Transverse colon (tissue), 4 donors: ENCODE results near the gene ACP3. TPM values are rescaled to one million over a fixed set of nuclear protein-coding genes. Genes with fewer than 3 reads are reported as not detected.
A peak's percentile ranks its signal among the peaks of the same experiment; 100 is the strongest.

Experiments
- DNase-seq: peaks from one replicate; pipeline ENCODE4 v3.0.0-alpha.2; 2019
- H3K27ac ChIP-seq, 4 donors: fragments of 200-600 bp; sonication (generic); 2 replicates each; pipeline ENCODE4 v1.5.1; 2016 to 2018; ENCODE audit warnings: inconsistent platforms in 4 of 4
- H3K27me3 ChIP-seq: fragments of 200-600 bp; sonication (generic); 2 replicates; pipeline ENCODE4 v1.5.1; 2017; ENCODE audit warnings: inconsistent platforms
- H3K36me3 ChIP-seq, 4 donors: fragments of 200-600 bp; sonication (generic); 2 replicates each; pipeline ENCODE4 v1.5.1; 2017 to 2019; ENCODE audit warnings: inconsistent platforms in 4 of 4
- H3K4me1 ChIP-seq, 4 donors: fragments of 200-600 bp; sonication (generic); 2 replicates each; pipeline ENCODE4 v1.5.1; 2017 to 2020; ENCODE audit warnings: inconsistent platforms in 4 of 4
- H3K4me3 ChIP-seq, 4 donors: fragments of 200-600 bp; sonication (generic); 1 replicate in 1 of 4; 2 replicates in 3 of 4; pipeline versions ENCODE4 v1.5.1 to v1.6.1; 2017 to 2019; ENCODE audit warnings: inconsistent platforms in 4 of 4
- H3K9me3 ChIP-seq, 2 donors: fragments of 200-600 bp; sonication (generic); 2 replicates each; pipeline ENCODE4 v1.5.1; 2017 to 2019; ENCODE audit warnings: inconsistent platforms in 2 of 2
- CTCF ChIP-seq, 5 experiments: fragments of 200-600 bp in 3 of 5; fragments of 450-650 bp in 2 of 5; sonication (generic) in 3 of 5; IDR thresholded peaks; 1 replicate in 2 of 5; 2 replicates in 3 of 5; pipeline ENCODE4 v1.5.1; 2016 to 2017; ENCODE audit warnings: antibody characterized with exemption in 5 of 5, inconsistent platforms in 3 of 5, mild to moderate bottlenecking in 2 of 5, moderate library complexity in 1 of 5
- EP300 ChIP-seq: sonication (generic); formaldehyde crosslinking; IDR thresholded peaks from one replicate; pipeline ENCODE4 v1.6.1; 2017; ENCODE audit warnings: antibody characterized with exemption, low read depth
- POLR2A ChIP-seq: fragments of 450-650 bp; IDR thresholded peaks from one replicate; pipeline ENCODE4 v1.6.1; 2016; ENCODE audit warnings: antibody characterized with exemption, mild to moderate bottlenecking, moderate library complexity
- POLR2AphosphoS5 ChIP-seq, 3 donors: sonication (generic); formaldehyde crosslinking; IDR thresholded peaks; one replicate each; pipeline ENCODE4 v1.6.1; 2016; ENCODE audit warnings: antibody characterized with exemption in 3 of 3
- WGBS, 2 donors: methylation state at CpG; one replicate each; pipeline ENCODE4 v1.1.5; 2018; ENCODE audit warnings: low coverage in 1 of 2; 5-methylcytosine and 5-hydroxymethylcytosine counted together
- in situ Hi-C, 4 donors: fragments of 200-750 bp; cut with MboI; loops; one replicate each; pipeline versions ENCODE4 v1.15.0 to v1.15.1; 2017; ENCODE audit warnings: low sequenced_read_pairs in 3 of 4, low pct_ligation_motif_present in 1 of 4, low pct_unique_long_range_greater_than_20kb in 1 of 4
- intact Hi-C: fragments of 100-400 bp; cut with DNase I; formaldehyde crosslinking; loops from one replicate; pipeline ENCODE4 v1.15.1; 2023; ENCODE audit warnings: low total_unique reads
- total RNA-seq, 4 donors: library from RNA; depleted of rRNA; stranded (reverse); fragments of >200 nt; gene quantifications; one replicate each; pipeline ENCODE4 v1.1.0, GENCODE V29; 2016

The ACP3 gene
- total RNA-seq, 4 donors from 2014 or later: 3.4 to 22.7 (median 7.6) TPM

DNA sequence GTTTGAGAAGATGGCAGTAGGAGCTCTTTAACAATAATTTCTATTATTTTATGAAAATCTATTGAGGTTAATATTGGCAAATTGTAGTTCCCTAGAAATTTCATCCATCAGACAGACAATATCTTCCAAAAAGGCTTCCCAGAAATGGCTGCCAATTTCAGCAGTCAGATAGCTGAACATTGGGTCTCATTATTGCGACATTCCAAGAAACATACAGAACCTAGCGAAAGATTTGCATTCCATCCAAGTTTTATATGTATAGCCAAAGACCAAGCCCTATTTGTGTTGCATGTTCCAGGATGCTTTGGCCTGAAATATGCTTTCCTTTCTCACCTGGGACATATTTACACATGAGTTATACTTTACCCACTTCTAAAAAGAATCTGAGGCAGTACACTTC, 24.5 kb downstream of the ACP3 start:
- DNase-seq: no peak
- H3K27ac ChIP-seq: no peak overlapping the region
- H3K9me3 ChIP-seq: no peaks in the 10 kb centered on the region
- no peak overlapping the region for H3K4me3 ChIP-seq
- H3K36me3 ChIP-seq: no peaks in the 10 kb centered on the region
- in situ Hi-C loops (loop anchor here in 2 of 4 donors (10.0 kb wide), 1 partner anchor 87 kb away; no protein-coding TSS in a partner anchor), intact Hi-C loops (no loop called here)
- no peaks in the 10 kb centered on the region for H3K27me3 ChIP-seq
- H3K4me1 ChIP-seq: peaks cover 0 to 10% (median 0%) of the 10 kb centered on the region in 4 donors
- no peak for TF ChIP-seq POLR2AphosphoS5 (IDR thresholded peaks at IDR 0.05)
- TF ChIP-seq POLR2A: no peak
- TF ChIP-seq CTCF (IDR thresholded peaks at IDR 0.05): no peak
- no peak for TF ChIP-seq EP300
- WGBS, 2 donors: 81 to 84% methylated on average over 2 of the region's 2 CpGs

- Histone ChIP-seq H3K4me3 (no peak overlapping the region), H3K27ac (no peak overlapping the region), H3K9me3 (no peaks in the 10 kb centered on the region), H3K27me3 (no peaks in the 10 kb centered on the region), H3K36me3 (no peaks in the 10 kb centered on the region), H3K4me1 (peaks cover 0 to 10% (median 0%) of the 10 kb centered on the region in 4 donors)
- 71 to 77% methylated on average over 5 of the region's 5 CpGs for WGBS, 2 donors
- TF ChIP-seq POLR2AphosphoS5 (IDR thresholded peaks at IDR 0.05) (no peak), POLR2A (no peak), CTCF (IDR thresholded peaks at IDR 0.05) (no peak), EP300 (no peak)
- no peak for DNase-seq
- in situ Hi-C loops: loop anchor here in 2 of 4 donors (10.0 kb wide), 1 partner anchor 87 kb away; no protein-coding TSS in a partner anchor
- intact Hi-C loops: no loop called here
Observed at GRCh38 chr3:132342183-132342582, 25.0 kb downstream of the ACP3 start.

DNA sequence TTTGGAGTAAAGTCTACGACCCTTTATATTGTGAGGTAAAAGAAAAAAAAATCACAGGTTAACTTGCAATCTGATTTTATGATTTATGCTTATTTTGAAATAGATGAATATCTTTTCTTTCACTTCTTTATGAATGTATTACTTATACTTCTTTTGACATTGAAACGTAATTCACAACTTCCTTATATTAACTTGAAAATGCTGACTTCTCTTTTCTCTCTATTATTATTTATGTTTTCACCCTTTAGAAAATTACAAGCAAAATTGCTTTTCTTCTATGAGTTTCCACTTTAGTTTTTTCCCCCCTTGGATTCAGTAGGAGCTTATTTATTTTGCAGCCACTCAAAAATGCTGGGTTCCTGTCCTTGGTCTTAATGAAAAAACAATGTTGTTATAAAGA, 25.4 kb downstream of the ACP3 start:
- H3K27me3 ChIP-seq: no peaks in the 10 kb centered on the region
- in situ Hi-C loops: loop anchor here in 2 of 4 donors (10.0 kb wide), 1 partner anchor 88 kb away; no protein-coding TSS in a partner anchor
- TF ChIP-seq POLR2A: no peak
- TF ChIP-seq EP300: no peak
- TF ChIP-seq CTCF (IDR thresholded peaks at IDR 0.05): no peak
- no peak for TF ChIP-seq POLR2AphosphoS5 (IDR thresholded peaks at IDR 0.05)

GRCh38 chr3:132343018-132343612, 25.9 kb downstream of the ACP3 start:
- no peak overlapping the region for H3K27ac ChIP-seq
- TF ChIP-seq CTCF (IDR thresholded peaks at IDR 0.05) (peak; percentile 77 to 89 (median 79)), POLR2AphosphoS5 (IDR thresholded peaks at IDR 0.05) (no peak)
- 5 to 6% methylated on average over 6 of the region's 6 CpGs for WGBS, 2 donors
- no peaks in the 10 kb centered on the region for H3K36me3 ChIP-seq
- in situ Hi-C loops (loop anchor here in 2 of 4 donors (10.0 kb wide), 1 partner anchor 88 kb away; no protein-coding TSS in a partner anchor), intact Hi-C loops (no loop called here)
- peaks cover 0 to 4% (median 0%) of the 10 kb centered on the region in 4 donors for H3K4me1 ChIP-seq
- no peaks in the 10 kb centered on the region for H3K27me3 ChIP-seq
- H3K9me3 ChIP-seq: no peaks in the 10 kb centered on the region
- peak overlapping the region in 1 of 4 donors; percentile 19 for H3K4me3 ChIP-seq
- peak; percentile 17 for DNase-seq

More for the DNA sequence above, 25.4 kb downstream of the ACP3 start:
- Histone ChIP-seq H3K27ac (no peak overlapping the region), H3K4me1 (peaks cover 0 to 5% (median 0%) of the 10 kb centered on the region in 4 donors), H3K36me3 (no peaks in the 10 kb centered on the region), H3K4me3 (peak overlapping the region in 1 of 4 donors; percentile 19), H3K9me3 (no peaks in the 10 kb centered on the region)
- no peak for DNase-seq
- intact Hi-C loops: no loop called here
- WGBS, 2 donors: 65 to 71% methylated on average over 2 of the region's 2 CpGs
